MM.1S (cell line): ENCODE measurements around the gene SWI5.

ENCODE experiments used
- EZH2 ChIP-seq: fragments of 300-600 bp; sonication (generic); optimal IDR thresholded peaks from 2 replicates; pipeline ENCODE3; 2017; ENCODE audit warnings: low read depth, mild to moderate bottlenecking, antibody characterized with exemption, low read length, mixed read lengths
- TF ChIP-seq, protein P1 (sequence below): fragments of 300-600 bp; sonication (generic); IDR thresholded peaks from 2 replicates; pipeline ENCODE4 v1.5.1; 2016; ENCODE audit warnings: antibody characterized with exemption, low read length, mixed read lengths

GRCh38 chr9:128247226-128247803 is 28.8 kb upstream of the SWI5 start:
- TF ChIP-seq, protein P1, sequence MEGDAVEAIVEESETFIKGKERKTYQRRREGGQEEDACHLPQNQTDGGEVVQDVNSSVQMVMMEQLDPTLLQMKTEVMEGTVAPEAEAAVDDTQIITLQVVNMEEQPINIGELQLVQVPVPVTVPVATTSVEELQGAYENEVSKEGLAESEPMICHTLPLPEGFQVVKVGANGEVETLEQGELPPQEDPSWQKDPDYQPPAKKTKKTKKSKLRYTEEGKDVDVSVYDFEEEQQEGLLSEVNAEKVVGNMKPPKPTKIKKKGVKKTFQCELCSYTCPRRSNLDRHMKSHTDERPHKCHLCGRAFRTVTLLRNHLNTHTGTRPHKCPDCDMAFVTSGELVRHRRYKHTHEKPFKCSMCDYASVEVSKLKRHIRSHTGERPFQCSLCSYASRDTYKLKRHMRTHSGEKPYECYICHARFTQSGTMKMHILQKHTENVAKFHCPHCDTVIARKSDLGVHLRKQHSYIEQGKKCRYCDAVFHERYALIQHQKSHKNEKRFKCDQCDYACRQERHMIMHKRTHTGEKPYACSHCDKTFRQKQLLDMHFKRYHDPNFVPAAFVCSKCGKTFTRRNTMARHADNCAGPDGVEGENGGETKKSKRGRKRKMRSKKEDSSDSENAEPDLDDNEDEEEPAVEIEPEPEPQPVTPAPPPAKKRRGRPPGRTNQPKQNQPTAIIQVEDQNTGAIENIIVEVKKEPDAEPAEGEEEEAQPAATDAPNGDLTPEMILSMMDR, result no peak
- no peak for TF ChIP-seq EZH2
